SU-DHL-6 (cell line): ENCODE results near the gene FRMPD2.
"Not testable (repeated sequence)": the region's sequence is repeated elsewhere in the genome, so short reads cannot be mapped to it uniquely, and the experiment has no call there.

Source experiments
- CTCF ChIP-seq: fragments of 200-600 bp; sonication (generic); IDR thresholded peaks from one replicate; pipeline ENCODE4 v1.5.1; 2017; ENCODE audit warnings: antibody characterized with exemption, mild to moderate bottlenecking, low read length, moderate library complexity; ENCODE audit not compliant: insufficient read depth, poor library complexity, severe bottlenecking
- EZH2phosphoT487 ChIP-seq: fragments of 200-600 bp; sonication (generic), shearing (Covaris generic); conservative IDR thresholded peaks from 2 replicates; pipeline ENCODE4 v1.6.1; 2018; ENCODE audit warnings: mild to moderate bottlenecking, antibody characterized with exemption, low read length, moderate library complexity, mixed read lengths

- not testable (repeated sequence) for TF ChIP-seq CTCF, EZH2phosphoT487
Observed at GRCh38 chr10:48128954-48129353, 145.5 kb downstream of the FRMPD2 start.
